ENCODE data around the gene USP20.

Gene USP20

GRCh38 chr9:129919841-129920240 lies 84.6 kb downstream of the USP20 start:
- DNase-seq (ENCODE audit: low spot score) = no peak

- no peak for DNase-seq (ENCODE audit: low spot score)
These were observed 86.6 kb downstream of the USP20 start for GRCh38 chr9:129921905-129922304.

- DNase-seq (ENCODE audit: low spot score) = no peak
These were observed 88.3 kb downstream of the USP20 start for GRCh38 chr9:129923589-129923988.

GRCh38 chr9:129929496-129930125 lies 94.4 kb downstream of the USP20 start:
- DNase-seq (ENCODE audit: low spot score) = no peak

- no peak for DNase-seq (ENCODE audit: low spot score)
These were observed 95.5 kb downstream of the USP20 start for GRCh38 chr9:129930743-129931142.
